Limb (tissue), 2 donors: ENCODE data around the gene DLK2.
"Not testable (repeated sequence)": the region's sequence is repeated elsewhere in the genome, so short reads cannot be mapped to it uniquely, and the experiment has no call there.

ENCODE experiments used
- DNase-seq, 2 donors: peaks; one replicate each; pipeline ENCODE4 v3.0.0-alpha.2; 2016; ENCODE audit errors: extremely low spot score in 2 of 2

DLK2 gene, protein sequence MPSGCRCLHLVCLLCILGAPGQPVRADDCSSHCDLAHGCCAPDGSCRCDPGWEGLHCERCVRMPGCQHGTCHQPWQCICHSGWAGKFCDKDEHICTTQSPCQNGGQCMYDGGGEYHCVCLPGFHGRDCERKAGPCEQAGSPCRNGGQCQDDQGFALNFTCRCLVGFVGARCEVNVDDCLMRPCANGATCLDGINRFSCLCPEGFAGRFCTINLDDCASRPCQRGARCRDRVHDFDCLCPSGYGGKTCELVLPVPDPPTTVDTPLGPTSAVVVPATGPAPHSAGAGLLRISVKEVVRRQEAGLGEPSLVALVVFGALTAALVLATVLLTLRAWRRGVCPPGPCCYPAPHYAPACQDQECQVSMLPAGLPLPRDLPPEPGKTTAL

DNA sequence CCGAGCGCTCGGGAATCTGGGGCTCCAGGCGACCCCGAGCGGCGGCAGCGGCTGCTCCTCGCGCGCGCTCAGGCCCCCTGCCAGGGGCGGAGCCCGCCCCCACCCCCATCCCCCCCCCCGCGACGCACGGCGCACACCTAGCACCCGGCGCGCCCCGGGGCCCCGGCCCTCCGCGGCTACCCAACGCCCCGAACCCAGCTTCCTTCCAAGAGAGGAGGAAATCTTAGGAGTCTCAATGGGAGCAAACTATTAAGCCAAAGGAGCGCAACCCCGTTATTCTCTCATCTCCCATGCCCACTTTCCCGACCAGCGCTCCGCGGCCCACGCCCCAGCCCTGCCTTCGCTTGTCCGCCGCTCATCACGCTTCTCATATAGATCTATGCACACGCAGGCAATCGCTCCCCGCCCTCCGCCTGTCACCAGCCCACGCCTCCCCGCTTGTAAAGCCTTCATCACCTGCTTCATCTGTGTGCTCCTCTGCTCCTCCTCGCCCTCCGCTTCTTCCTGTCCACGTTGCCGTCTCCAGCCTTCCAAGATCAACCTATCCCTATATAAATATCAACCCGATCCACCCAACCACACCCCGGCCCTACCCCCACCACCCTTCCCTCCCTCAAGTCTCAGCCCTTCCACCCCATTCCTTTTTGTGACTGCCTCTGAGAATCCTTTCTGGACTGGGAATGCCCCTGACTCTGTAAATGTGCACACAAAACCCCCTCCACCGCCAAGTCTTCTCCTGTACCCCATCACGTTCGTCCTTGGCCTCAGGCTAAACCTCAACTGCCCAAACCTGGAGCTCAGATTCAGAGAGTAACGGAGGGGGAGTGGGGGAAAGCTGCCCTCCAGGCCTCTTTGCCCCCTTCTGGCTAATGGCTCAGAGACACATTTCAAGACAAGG, at the start of gene DLK2:
TSS of gene DLK2 (minus strand) at position 18 of the 898 bp plus-strand sequence. CDS start 723 bp downstream, outside the sequence.
- DNase-seq, result peak in 1 of 2 donors; percentile 71

DNA sequence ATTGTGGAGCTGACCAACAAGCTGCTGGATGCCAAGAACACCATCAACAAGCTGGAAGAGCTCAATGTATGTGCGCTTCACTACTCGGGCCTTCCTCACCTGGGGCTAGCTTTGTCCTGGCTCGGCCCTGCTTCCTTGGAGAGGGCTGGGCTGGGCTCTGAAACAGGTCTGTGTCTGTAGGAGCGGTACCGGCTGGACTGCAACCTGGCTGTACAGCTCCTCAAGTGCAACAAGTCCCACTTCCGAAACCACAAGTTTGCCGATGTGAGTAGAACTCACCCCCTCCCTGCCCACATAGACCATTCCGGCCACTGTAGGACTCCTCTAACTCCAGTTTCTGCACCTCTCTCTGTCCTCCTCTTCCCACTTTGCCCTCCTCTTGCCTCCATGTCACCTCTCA, 48.1 kb upstream of the DLK2 start:
- no peak for DNase-seq

DNA sequence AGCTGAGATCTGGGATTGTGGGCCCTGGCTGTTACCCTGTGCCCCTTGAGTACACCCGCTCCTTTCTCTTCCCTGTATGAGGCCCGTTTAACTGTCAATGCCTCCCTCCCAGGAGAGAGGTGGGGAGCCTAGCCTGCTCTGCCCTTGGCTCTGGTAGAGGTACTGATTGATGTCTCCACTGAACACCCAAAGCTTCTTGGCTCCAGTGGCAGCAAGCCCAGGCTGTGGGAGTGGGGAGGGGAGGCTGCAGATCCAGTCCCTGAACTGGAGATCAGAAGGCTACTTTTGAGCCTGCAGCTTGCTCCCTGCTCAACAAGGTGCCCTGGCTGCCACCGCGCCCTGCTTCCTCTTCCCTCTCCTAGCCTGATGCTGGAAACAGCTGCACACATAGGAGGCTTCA, 47.3 kb upstream of the DLK2 start:
- no peak for DNase-seq

DNA sequence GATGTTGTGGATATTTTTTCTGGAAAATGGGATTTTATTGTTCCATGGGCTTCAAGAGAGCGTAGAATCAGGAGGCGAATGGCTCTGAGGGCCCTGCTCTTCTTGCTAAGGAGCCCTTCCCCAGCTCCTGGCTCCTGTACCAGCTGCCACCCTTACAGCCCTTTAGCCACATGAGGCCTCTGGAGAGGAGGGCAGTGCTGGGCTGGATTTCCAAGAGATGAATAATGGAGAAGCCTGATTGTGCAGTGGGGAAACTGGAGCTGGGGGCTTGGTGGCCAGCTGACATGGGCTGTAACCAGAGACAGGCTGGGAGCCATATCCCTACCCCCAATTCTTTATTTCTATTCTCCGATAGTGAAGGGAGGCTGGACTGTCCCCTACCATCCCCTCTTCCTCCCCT, 45.6 kb upstream of the DLK2 start:
- no peak for DNase-seq

DNA sequence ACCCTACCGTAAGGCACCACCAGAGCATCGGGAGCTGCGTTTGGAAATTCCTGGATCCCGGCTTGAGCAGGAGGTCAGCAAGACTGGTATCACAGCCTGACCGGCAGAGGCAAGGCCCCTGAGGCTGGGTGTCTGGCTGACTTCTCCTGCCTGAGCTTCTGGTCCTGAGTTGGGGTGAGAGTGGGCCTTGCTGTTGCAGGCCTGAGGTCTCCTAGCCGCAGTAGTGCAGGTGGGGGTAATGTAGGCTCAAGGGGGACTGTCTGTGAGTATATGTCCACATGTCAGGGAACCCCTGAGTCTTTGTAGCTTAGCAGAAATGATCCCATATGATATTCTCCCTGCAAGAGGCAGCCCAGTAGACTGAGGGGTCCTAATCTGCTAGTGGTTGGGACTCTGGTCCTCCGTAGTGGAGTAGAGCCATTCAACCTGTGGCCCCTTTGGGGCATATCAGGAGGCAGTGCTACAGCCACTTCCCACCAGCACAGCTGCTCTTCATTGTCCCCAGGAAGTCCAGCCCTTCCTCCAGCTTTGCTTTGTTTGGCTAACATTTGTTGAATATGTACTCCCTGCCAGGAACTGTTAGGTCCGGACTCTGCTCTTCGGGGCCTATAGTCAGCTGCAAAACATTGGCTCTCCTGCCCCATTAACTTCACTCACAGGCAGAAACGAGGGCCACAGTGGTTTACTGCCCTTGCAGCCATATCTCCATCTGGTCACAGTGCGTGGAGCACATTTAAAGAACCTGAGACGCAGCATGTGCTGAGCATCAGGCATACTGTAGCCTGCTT, 43.9 kb upstream of the DLK2 start:
- DNase-seq, result no peak

DNA sequence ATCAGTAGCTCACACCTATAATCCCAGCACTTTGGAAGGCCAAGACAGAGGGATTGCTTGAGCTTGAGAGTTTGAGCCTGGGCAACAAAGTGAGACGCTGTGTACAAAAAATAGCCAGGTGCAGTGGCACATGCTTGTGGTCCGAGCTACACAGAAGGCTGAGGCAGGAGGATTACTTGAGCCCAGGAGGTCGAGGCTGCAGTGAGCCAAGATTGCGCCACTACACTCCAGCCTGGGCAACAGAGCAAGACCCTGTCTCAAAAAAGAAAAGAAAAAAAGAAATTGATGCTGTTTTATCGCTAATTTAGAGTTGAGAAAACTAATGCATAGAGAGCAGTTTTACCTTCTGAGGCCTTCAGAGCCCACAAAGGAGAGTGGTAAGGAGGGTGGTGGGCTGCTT, 42.9 kb upstream of the DLK2 start:
- not testable (repeated sequence) for DNase-seq

DNA sequence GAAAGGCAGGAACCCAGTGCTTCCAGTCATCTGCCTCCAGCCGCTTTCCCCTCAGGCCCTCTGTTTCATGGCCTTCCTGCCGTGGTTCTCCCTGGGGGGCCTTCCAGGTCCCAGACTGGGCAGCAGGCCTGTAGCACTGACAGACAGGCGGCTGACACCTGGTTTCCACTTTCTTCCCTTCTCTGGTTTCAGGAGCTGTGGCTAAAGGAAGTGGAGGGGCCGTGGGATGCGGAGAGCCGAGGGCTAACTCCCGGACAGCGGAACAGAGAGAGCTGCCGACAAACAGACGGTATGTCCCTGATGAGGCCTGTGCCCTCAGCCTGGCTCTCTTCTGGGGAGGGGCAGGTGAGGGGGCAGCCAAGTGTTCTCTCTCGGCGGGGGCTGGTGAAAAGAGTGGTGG, 42.3 kb upstream of the DLK2 start:
- no peak for DNase-seq

DNA sequence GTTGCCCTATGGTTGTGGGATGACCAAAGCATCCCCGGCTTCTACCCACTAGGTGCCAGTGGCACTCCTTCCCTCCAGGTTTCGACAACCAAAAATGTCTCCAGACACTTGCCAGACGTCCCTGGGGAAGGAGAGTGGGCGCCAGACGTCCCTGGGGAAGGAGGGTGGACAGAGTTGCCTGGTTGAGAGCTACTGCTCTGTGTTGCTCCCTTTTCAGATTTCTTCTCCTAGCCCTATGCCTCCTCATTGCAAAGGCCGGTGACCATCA, 41.7 kb upstream of the DLK2 start:
- DNase-seq, result no peak

DNA sequence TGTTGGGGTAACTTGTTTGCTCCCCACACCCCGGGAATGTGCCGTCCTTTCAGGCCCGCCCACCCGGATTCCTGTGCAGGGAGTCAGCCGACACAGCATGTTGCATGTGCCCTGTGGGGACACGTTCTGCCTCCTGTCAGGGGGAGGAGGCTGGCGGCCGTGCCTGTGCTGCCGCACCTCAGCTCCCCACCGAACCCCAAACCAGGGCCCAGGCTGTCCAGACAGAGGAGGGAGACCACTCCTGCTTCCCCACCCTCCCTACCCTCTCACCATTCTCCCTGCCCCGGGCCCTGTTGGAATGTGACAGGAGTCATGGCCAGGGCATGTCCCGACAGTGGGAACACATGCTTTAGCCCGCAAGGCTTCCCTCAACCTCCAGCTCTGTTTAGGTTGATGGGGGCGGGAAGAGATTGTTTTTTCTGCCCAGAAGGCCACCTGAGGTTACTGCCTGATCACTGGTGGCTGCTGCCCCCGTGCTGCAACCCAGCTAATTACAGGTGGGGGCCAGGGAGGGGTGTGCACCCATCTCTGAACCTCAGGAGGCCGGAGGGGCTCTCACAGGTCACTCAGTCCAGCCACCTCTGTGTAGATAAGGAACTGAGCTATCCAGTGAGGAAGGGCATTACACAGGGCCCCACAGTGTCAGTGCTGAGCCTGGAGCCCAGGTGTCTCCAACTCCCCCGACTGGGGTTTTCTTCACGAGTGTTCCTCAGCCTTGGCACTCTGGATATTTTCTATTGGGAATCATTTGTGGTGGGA, 41.2 kb upstream of the DLK2 start:
- DNase-seq, result no peak

DNA sequence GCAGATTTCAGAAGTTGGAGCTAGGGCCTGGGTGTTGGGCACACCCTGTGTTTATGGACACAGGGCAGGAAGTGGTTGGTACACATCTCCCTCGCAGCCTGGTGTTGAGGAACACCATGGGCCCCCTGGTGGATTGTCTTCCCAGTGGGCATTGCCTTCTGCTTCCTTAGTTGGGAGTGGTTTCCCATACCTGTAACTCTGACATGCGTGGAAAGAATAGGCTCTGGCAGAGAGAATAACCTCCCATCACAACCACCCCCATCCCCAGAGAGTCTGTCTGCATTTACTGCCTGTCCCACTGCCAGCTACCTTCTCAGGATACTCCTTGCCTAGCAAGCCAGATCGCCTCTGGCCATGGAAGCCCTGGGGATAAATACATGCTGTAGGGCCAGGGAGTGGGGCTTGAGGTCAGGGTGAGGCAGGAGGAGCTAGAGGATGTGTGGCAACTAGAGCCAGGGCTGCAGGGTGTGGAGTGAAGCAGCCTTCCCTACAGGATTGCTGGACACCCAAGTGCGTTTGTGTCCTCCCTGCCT, 40.1 kb upstream of the DLK2 start:
- no peak for DNase-seq

DNA sequence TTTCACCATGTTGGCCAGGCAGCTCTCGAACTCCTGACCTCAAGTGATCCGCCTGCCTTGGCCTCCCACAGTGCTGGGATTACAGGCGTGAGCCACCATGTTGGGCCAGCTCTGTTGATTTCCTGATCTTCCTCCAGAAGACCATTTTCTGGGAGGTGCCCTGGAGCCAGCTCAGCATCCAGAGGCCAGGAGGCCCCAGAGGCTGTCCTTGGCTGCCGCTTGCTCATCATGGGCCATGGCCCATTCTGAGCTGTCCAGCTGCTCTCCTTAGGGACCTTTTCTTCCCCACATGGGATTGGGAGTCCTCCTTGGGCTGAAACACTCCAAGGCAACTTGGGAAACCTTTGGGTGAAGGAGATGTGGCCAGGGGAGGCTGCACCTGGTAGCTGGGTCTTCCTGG, 39.4 kb upstream of the DLK2 start:
- DNase-seq, result no peak

DNA sequence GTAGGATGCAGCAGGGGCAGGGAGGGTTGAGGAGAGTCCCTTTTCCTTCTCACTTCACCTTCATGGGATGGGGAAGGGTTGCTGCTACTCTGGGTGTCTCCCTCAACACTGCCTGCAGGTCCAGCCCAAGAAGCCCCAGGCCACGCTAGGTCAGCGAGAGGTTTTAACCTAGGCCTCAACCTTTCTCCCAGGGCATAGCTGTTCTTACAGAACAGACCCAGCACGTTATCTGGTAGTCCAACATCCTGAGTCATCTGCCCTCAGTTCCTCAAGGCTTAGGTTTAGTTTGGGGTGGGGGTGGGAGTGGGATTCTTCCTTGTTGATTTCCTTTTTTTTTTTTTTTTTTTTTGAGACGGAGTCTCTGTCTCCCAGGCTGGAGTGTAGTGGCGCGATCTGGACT, 39.0 kb upstream of the DLK2 start:
- no peak for DNase-seq

DNA sequence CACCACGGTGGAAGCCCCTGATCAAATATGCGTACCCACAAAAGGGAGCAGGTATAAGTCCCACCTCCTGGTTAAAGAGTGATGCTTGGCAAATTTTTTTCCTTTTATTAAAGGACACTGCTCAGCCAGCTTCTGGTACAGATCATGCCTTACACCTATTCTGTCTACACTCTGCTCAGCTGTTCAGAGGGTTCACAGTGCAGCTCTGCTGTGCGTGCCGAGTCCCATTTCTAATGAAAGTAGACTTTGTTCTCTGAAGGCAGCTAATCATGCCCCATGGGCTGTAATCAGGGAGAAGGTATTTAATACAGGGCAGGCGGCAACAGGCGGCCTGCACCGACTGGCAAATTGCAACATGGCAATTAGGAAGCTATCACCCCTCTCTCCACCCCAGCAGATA, 38.5 kb upstream of the DLK2 start:
- no peak for DNase-seq

DNA sequence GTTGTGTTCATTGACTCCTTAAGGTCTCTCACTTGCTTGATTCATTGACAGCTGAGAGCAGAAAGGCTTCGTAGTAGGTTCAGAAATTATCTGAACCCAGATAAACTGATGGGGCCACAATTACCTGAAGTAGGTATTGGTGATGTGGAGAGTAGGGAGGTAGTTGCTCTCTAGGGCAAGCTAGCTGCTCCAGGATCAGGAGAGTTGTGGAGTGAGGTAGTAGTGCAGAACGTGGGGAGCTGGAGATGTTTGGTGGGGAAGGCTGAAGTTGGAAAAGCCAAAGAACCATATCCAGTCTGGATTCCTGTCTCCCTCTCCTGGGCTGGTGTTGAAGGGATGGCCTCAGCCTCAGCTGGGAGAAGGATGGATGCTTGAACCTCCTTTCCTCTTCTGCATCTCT, 37.9 kb upstream of the DLK2 start:
- no peak for DNase-seq

DNA sequence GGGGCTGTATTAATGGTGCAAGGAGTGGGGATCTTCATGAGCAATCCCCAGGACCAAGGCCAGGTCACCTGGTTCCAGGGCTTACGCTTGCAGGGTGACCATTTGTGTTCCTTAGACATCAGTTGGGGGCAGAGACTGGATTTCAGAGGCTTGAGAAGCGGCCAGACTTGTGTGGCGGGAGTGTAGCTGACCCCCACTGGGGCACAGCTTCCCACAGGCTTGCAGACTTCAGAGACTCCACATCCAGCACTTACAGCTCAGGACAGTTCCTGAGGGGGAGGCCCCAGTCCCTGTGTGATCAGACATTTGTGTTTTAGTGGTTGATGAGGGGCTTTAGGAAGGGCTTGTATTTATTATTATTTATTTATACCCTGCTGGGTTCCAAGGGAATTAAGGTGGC, 37.3 kb upstream of the DLK2 start:
- DNase-seq, result no peak

DNA sequence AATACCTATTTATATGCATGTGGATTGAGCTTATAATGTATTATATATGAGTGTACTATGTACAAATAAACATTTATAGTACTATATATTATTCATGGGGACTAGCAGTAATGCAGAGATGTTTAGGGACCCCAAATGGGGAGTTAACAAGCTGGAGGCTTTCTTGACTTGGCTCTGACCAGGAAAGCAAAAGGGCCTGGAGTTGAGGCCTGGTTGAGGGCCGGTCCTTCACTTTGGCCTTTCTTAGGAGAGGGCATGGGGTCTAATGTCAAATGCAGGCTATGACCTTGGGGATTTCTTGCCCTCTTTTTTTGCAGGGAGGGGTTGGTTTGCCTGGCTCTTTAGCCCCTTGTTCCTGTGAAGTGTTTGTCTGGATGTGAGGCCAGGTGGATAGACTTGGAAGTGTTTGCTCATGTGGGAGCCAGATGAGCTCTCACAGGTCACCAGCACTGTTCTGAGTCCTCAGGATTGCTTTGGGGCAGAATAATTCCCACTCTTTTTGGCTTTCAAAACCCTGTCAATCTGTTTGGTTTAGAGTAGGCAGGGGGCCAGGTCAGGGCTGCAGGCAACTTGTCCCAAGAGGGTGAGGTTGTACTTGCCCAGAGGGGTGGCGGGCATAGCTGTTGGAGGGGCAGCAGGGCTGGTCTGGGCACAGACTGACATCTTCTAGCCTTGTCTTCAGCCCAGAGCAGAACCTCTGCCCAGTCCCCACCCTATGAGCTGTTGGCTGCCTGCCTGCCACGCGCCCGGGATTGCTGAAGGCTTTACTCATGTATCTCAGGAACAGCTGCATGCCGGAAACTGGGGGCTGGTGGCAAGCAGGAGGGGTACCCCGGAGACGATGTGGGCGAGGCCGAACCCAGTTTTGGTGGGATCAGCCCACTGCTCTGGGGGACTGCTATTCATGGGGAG, 36.7 kb upstream of the DLK2 start:
- peak in 1 of 2 donors; percentile 77 for DNase-seq

DNA sequence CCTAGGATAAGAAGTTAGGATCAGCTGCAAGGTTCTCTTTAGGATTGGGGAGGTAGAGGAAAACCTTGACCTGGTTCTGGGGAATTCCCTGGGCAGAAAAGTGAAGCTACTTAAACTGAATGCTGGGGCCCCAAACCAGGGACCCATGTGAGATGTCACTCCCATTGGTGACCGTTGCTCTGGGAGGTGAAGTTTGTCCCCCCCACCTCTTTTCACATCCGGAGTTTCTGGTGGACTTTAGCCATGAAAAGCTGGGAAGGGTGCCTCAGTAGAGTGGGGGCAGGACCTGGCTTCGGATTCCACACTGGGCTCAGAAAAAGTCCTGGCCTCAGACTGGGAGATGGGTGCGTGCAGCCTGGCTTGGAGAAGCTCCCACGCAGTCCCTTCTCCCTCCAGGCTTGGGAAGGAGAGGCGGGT, 35.2 kb upstream of the DLK2 start:
- DNase-seq, result no peak

DNA sequence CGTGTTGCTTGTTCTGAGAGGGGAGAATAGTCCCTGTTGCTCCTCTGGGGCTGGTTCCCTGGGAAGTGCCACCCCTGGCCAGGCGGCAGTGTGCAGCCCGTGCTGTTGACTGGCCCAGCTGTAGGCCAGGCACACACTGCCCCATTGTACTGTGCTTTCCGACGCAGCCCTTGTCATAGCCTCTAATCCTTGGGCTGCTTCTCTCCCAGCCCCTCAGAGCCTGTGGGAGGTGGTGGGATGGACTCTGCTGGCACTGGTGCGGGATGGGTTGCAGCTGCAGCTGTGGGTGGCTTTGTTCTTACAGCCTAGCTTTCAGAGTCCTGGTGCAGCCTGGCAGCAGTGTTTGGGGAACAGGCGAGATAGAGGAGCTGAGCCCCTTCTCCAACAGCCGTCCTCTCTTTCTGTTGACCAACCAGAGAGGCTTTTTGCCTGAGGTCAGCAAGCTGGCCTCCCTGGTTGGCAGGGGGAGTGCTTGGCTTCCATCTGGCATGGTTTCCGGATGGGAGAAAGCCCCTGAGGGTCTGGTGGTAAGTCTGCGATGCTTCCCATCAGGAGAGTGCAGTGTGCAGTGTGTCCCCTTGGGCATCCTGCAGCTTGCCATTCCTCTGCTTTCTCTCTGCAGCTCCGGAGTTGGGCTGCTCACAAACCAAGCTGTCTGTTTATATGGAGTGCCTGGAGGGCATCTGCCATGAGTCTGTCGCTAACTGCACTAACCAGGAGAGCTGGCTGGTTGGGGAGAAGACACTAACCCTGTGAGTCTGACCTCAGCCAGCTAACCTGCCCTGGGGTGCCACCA, 34.1 kb upstream of the DLK2 start:
- DNase-seq, result no peak

DNA sequence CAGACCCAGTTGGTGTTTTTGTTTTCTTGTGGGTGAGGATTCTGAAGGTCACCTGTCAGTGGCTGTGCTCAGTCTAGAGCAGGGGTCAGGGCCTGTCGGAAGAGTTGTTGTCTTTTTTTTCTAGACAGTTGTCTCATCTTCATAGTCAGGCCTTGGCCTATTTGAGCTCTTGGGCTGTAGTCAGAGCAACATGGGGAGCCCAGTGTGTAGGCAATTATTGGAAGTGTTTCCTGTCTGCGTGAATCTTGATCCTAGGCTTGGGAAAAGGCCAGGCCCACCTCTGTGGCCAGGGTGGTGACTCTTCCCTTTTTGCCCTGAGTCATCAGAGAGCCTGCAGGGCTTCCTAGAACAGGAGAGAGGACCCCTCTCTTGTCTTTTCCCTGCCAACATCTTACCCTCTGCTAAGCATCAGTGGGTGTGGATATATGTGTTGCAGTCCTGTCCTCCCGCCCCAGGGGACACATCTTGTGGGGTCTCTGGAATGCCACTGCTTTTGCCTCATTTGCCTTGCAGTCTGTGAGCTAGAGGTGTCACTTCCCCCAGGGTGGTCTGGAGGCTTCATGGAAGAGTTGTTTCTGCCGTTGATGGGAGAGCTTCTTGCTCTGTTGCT, 33.4 kb upstream of the DLK2 start:
- no peak for DNase-seq
